ENCODE measurements around the gene SDK2. TPM values are rescaled to one million over a fixed set of nuclear protein-coding genes. Genes with fewer than 3 reads are reported as not detected.
A peak's percentile ranks its signal among the peaks of the same experiment; 100 is the strongest.
"Not testable (repeated sequence)": the region's sequence is repeated elsewhere in the genome, so short reads cannot be mapped to it uniquely, and the experiment has no call there.

SDK2 gene
- polyA plus RNA-seq, 3 donors, result 0.01 TPM; not detected in 2

- DNase-seq, result no peak
- TF ChIP-seq CTCF (IDR thresholded peaks at IDR 0.05), result no peak
- Mint-ChIP-seq H3K4me3 (no peak overlapping the region), H3K27me3 (ENCODE audit: low read depth in 3 of 3) (peaks cover 0 to 6% (median 4%) of the 10 kb centered on the region in 3 donors), H3K4me1 (peaks cover 23% of the 10 kb centered on the region), H3K9me3 (peaks cover 0 to 3% (median 0%) of the 10 kb centered on the region in 7 donors), H3K36me3 (no peaks in the 10 kb centered on the region), H3K27ac (peak overlapping the region in 2 of 7 donors; percentile 36 to 58)
- Histone ChIP-seq H3K36me3 (replicated peaks in 1 of 2; ENCODE audit: control insufficient read depth in 1 of 2, insufficient read depth in 2 of 2, low read length in 2 of 2) (no peaks in the 10 kb centered on the region), H3K79me2 (ENCODE audit: insufficient read depth, low read length) (no peaks in the 10 kb centered on the region), H4K20me1 (ENCODE audit: insufficient read depth, low read length) (no peaks in the 10 kb centered on the region), H3K4me3 (replicated peaks in 1 of 3; ENCODE audit: low read depth in 2 of 3, low read length in 3 of 3) (no peak overlapping the region), H3K4me1 (ENCODE audit: control insufficient read depth in 1 of 2, insufficient read depth in 2 of 2, low read length in 2 of 2) (peaks cover 12 to 23% of the 10 kb centered on the region in 2 donors), H3K4me2 (replicated peaks; ENCODE audit: extremely low read depth, low read length, poor library complexity, severe bottlenecking) (no peak overlapping the region), H2AFZ (ENCODE audit: insufficient read depth, low read depth, low read length, poor library complexity, severe bottlenecking) (no peak overlapping the region), H3K9me3 (replicated peaks in 1 of 2; ENCODE audit: control insufficient read depth in 1 of 2, insufficient read depth in 1 of 2, low read length in 2 of 2) (no peaks in the 10 kb centered on the region), H3K9ac (ENCODE audit: insufficient read depth, low read length, poor library complexity, severe bottlenecking) (no peak overlapping the region), H3K27ac (ENCODE audit: low read depth in 1 of 2, low read length in 2 of 2) (no peak overlapping the region), H3K27me3 (ENCODE audit: control insufficient read depth in 2 of 2, insufficient read depth in 2 of 2, low read length in 2 of 2) (no peaks in the 10 kb centered on the region)
- 84% methylated on average over 9 of the region's 12 CpGs for WGBS (ENCODE audit: insufficient coverage)
- intact Hi-C loops (cut with micrococcal nuclease), result no loop called here
These were observed 309.3 kb downstream of the SDK2 start for GRCh38 chr17:73334771-73335513.

GRCh38 chr17:73333445-73333844, 310.8 kb downstream of the SDK2 start:
- H3K4me3 ChIP-seq (replicated peaks in 1 of 3; ENCODE audit: low read depth in 2 of 3, low read length in 3 of 3); H3K79me2 ChIP-seq (ENCODE audit: insufficient read depth, low read length); H2AFZ ChIP-seq (ENCODE audit: insufficient read depth, low read depth, low read length, poor library complexity, severe bottlenecking); H3K4me2 ChIP-seq (replicated peaks; ENCODE audit: extremely low read depth, low read length, poor library complexity, severe bottlenecking); intact Hi-C loops (cut with micrococcal nuclease); H3K9me3 ChIP-seq (replicated peaks in 1 of 2; ENCODE audit: control insufficient read depth in 1 of 2, insufficient read depth in 1 of 2, low read length in 2 of 2); H3K36me3 Mint-ChIP-seq; H3K27me3 ChIP-seq (ENCODE audit: control insufficient read depth in 2 of 2, insufficient read depth in 2 of 2, low read length in 2 of 2); H3K27ac ChIP-seq (ENCODE audit: low read depth in 1 of 2, low read length in 2 of 2); H3K9ac ChIP-seq (ENCODE audit: insufficient read depth, low read length, poor library complexity, severe bottlenecking); H4K20me1 ChIP-seq (ENCODE audit: insufficient read depth, low read length); H3K4me3 Mint-ChIP-seq; H3K36me3 ChIP-seq (replicated peaks in 1 of 2; ENCODE audit: control insufficient read depth in 1 of 2, insufficient read depth in 2 of 2, low read length in 2 of 2); H3K9me3 Mint-ChIP-seq; H3K27me3 Mint-ChIP-seq (ENCODE audit: low read depth in 3 of 3): not testable (repeated sequence)
- WGBS (ENCODE audit: insufficient coverage), result 50% methylated on average over 4 of the region's 9 CpGs
- Mint-ChIP-seq H3K27ac (peak overlapping the region in 1 of 7 donors; percentile 41), H3K4me1 (peaks cover 15% of the 10 kb centered on the region)
- DNase-seq, result peak in 2 of 3 donors; percentile 25 to 28
- H3K4me1 ChIP-seq (ENCODE audit: control insufficient read depth in 1 of 2, insufficient read depth in 2 of 2, low read length in 2 of 2), result peaks cover 7 to 16% of the 10 kb centered on the region in 2 donors
